Endothelial cell of umbilical vein (primary cell): Measurements from ENCODE around the gene DENND2A. TPM values are rescaled to one million over a fixed set of nuclear protein-coding genes. Genes with fewer than 3 reads are reported as not detected.

Experiments
- BruUV-seq: library from RNA; stranded (reverse); fragments of 400-500 nt; replicated peaks from 2 replicates; lab custom pipeline; 2021; lab: Mats Ljungman, UMichigan
- CTCF ChIA-PET: fragments of 300-600, 350-600 bp; sonication (Branson Sonifier 250); formaldehyde crosslinking; loops from one replicate; lab custom pipeline; 2021; ENCODE audit warnings: antibody characterized with exemption, inconsistent platforms; lab: Charles Lee
- POLR2A ChIA-PET: fragments of 300-600, 350-600 bp; sonication (Branson Sonifier 250); formaldehyde crosslinking; loops from one replicate; lab custom pipeline; 2021; ENCODE audit warnings: antibody characterized with exemption, inconsistent platforms; lab: Charles Lee
- DNase-seq: peaks from one replicate; pipeline ENCODE4 v3.0.0-alpha.2; 2011; ENCODE audit warnings: low read depth, low spot score
- FAIRE-seq: peaks from 2 replicates; lab custom pipeline; 2011; peaks lifted over from hg19 to GRCh38; lab: Jason Lieb, UNC
- H2AFZ ChIP-seq: 2 replicates; pipeline ENCODE4 v1.6.0; 2012; ENCODE audit warnings: low read depth, low read length, control low read depth, inconsistent platforms
- H3K27ac ChIP-seq: 2 replicates; pipeline ENCODE4 v1.5.1; 2011; ENCODE audit warnings: low read depth, mild to moderate bottlenecking, control low read depth, low read length, moderate library complexity; ENCODE audit not compliant: insufficient read depth
- H3K27me3 ChIP-seq, 2 experiments: 2 replicates each; pipeline versions ENCODE4 v1.6.0 to v1.6.1; 2011; ENCODE audit warnings: low read length in 2 of 2, mixed read lengths in 1 of 2; ENCODE audit not compliant: control insufficient read depth in 2 of 2, insufficient read depth in 2 of 2
- H3K36me3 ChIP-seq, 2 experiments: 2 replicates in 1 of 2; 3 replicates in 1 of 2; pipeline ENCODE4 v1.5.1; 2011; ENCODE audit warnings: low read length in 2 of 2, mild to moderate bottlenecking in 1 of 2, moderate library complexity in 1 of 2; ENCODE audit not compliant: control insufficient read depth in 2 of 2, insufficient read depth in 2 of 2; ENCODE audit errors: extremely low read depth in 1 of 2
- H3K4me1 ChIP-seq: 3 replicates; pipeline ENCODE4 v1.5.1; 2011; ENCODE audit warnings: mild to moderate bottlenecking, low read length; ENCODE audit not compliant: control insufficient read depth, insufficient read depth; ENCODE audit errors: extremely low read depth
- H3K4me2 ChIP-seq: 2 replicates; pipeline ENCODE4 v1.6.1; 2011; ENCODE audit warnings: low read length, control low read depth, mixed read lengths; ENCODE audit not compliant: insufficient read depth
- H3K4me3 ChIP-seq, 3 experiments: fragments of 200-600 bp in 1 of 3; sonication (generic), shearing (Covaris generic) in 1 of 3; replicated peaks in 1 of 3; 2 replicates each; pipeline ENCODE4 v1.5.1; 2011 to 2016; ENCODE audit warnings: control low read depth in 3 of 3, low read length in 3 of 3, mild to moderate bottlenecking in 2 of 3, inconsistent platforms in 1 of 3, low read depth in 1 of 3, moderate library complexity in 1 of 3; ENCODE audit not compliant: insufficient read depth in 1 of 3
- H3K79me2 ChIP-seq: 2 replicates; pipeline ENCODE4 v1.6.0; 2012; ENCODE audit warnings: low read length, inconsistent platforms; ENCODE audit not compliant: control insufficient read depth, insufficient read depth
- H3K9ac ChIP-seq: replicated peaks from 2 replicates; pipeline ENCODE3; 2011; ENCODE audit warnings: low read length, control low read depth; ENCODE audit not compliant: insufficient read depth; ENCODE audit errors: extremely low read depth
- H3K9me1 ChIP-seq: replicated peaks from 3 replicates; pipeline ENCODE4 v1.6.0; 2011; ENCODE audit warnings: mild to moderate bottlenecking, low read length; ENCODE audit not compliant: control insufficient read depth, insufficient read depth; ENCODE audit errors: extremely low read depth
- H3K9me3 ChIP-seq: replicated peaks from 2 replicates; pipeline ENCODE4 v1.5.1; 2012; ENCODE audit warnings: low read length, inconsistent platforms; ENCODE audit not compliant: control insufficient read depth, insufficient read depth
- H4K20me1 ChIP-seq: replicated peaks from 2 replicates; pipeline ENCODE3; 2011; ENCODE audit warnings: mild to moderate bottlenecking, low read length; ENCODE audit not compliant: control insufficient read depth, insufficient read depth; ENCODE audit errors: extremely low read depth
- EZH2 ChIP-seq: IDR thresholded peaks from 2 replicates; pipeline ENCODE4 v1.6.1; 2012; ENCODE audit warnings: borderline replicate concordance, low read depth, mild to moderate bottlenecking, moderate library complexity, low read length, inconsistent platforms; ENCODE audit not compliant: severe bottlenecking
- FOS ChIP-seq: IDR thresholded peaks from 2 replicates; pipeline ENCODE4 v1.6.1; 2011; ENCODE audit warnings: mild to moderate bottlenecking, low read length, moderate library complexity, borderline replicate concordance; ENCODE audit not compliant: insufficient read depth
- GATA2 ChIP-seq: IDR thresholded peaks from 2 replicates; pipeline ENCODE4 v1.7.0; 2011; ENCODE audit warnings: low read depth, mild to moderate bottlenecking, moderate library complexity, mixed read lengths, low read length; ENCODE audit not compliant: insufficient read length, insufficient read depth
- JUN ChIP-seq: IDR thresholded peaks from 2 replicates; pipeline ENCODE4 v1.6.1; 2011; ENCODE audit warnings: borderline replicate concordance, low read depth; ENCODE audit not compliant: insufficient read length, insufficient read depth
- MYC ChIP-seq: IDR thresholded peaks from one replicate; pipeline ENCODE4 v1.6.1; 2011; ENCODE audit warnings: mild to moderate bottlenecking, low read depth, low read length
- POLR2A ChIP-seq: IDR thresholded peaks from 2 replicates; pipeline ENCODE4 v1.6.1; 2012; ENCODE audit warnings: low read depth, mild to moderate bottlenecking, control low read depth, low read length
- POLR2AphosphoS5 ChIP-seq: IDR thresholded peaks from 2 replicates; pipeline ENCODE4 v1.6.1; 2012; ENCODE audit warnings: low read depth, mild to moderate bottlenecking, control low read depth, low read length, moderate library complexity; ENCODE audit not compliant: insufficient read depth
- dilution Hi-C: fragments of 300-500 bp; cut with MboI; formaldehyde crosslinking; loops from one replicate; pipeline ENCODE4 v1.15.0; 2019; ENCODE audit warnings: low sequenced_read_pairs; ENCODE audit not compliant: extremely low pct_ligation_motif_present
- intact Hi-C: fragments of 100-400 bp; cut with micrococcal nuclease; formaldehyde crosslinking; loops from one replicate; pipeline ENCODE4 v1.10.0; 2022
- polyA plus RNA-seq, 4 experiments: library from polyadenylated mRNA; depleted of rRNA in 3 of 4; stranded (reverse) in 3 of 4; unstranded in 1 of 4; fragments of >200 nt; gene quantifications; 2 replicates each; pipeline versions ENCODE4 v1.2.1 to v1.2.3, GENCODE V29; 2011 to 2012; ENCODE audit warnings: missing spikeins in 1 of 4
- total RNA-seq: library from RNA; stranded (reverse); gene quantifications from 2 replicates; pipeline ENCODE4 v1.2.3, GENCODE V29; 2021
- TF ChIP-seq, protein P1 (sequence below), 2 donors: IDR thresholded peaks; 1 replicate in 1 of 2; 2 replicates in 1 of 2; pipeline ENCODE4 v1.5.1; 2011; ENCODE audit warnings: low read length in 2 of 2, mild to moderate bottlenecking in 2 of 2, moderate library complexity in 2 of 2, control low read depth in 1 of 2, inconsistent platforms in 1 of 2, low read depth in 1 of 2; ENCODE audit not compliant: insufficient read depth in 1 of 2; ENCODE audit errors: extremely low read depth in 1 of 2
- TF ChIP-seq, protein P2 (sequence below): IDR thresholded peaks from 2 replicates; pipeline ENCODE4 v1.6.1; 2011; ENCODE audit not compliant: insufficient read depth, insufficient read length

The DENND2A gene
- total and polyA plus RNA-seq, 2 donors (not counting 3 experiments of a cell fraction or from before 2014, with no cell fraction given), result 0.33 TPM; not detected in 1

DNA sequence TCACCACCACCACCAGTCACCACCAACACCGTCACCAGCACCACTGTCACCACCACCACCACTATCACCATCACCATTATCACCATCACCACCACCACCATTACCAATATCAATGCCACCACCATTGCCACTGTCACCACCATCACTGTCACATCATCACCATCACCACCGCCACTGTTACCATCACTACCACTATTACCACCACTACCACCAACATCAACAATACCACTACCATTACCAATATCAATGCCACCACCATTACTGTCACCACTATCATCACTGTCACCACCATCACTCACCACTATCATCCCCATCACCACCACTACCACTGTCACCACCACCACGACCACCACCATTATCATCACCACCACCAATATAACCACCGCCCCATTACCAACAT lies 14.0 kb upstream of the DENND2A start:
- H3K4me2 ChIP-seq, result no peak overlapping the region
- intact Hi-C loops (loop anchor here (5.0 to 10.0 kb wide), 2 partner anchors 310 to 358 kb away; partner anchors contain the start of gene MRPS33), dilution Hi-C loops (no loop called here)
- H4K20me1 ChIP-seq, result no peaks in the 10 kb centered on the region
- no peaks in the 10 kb centered on the region for H3K36me3 ChIP-seq
- BruUV-seq, result no TSS peak
- H3K4me3 ChIP-seq, result no peak overlapping the region
- H3K27ac ChIP-seq, result no peak overlapping the region
- CTCF ChIA-PET, result interaction anchor here (6.8 kb wide), 1 partner anchor 139 kb away, joined by 202 read pairs; no protein-coding TSS in a partner anchor
- POLR2A ChIA-PET, result no interaction called here
- TF ChIP-seq, protein P1, sequence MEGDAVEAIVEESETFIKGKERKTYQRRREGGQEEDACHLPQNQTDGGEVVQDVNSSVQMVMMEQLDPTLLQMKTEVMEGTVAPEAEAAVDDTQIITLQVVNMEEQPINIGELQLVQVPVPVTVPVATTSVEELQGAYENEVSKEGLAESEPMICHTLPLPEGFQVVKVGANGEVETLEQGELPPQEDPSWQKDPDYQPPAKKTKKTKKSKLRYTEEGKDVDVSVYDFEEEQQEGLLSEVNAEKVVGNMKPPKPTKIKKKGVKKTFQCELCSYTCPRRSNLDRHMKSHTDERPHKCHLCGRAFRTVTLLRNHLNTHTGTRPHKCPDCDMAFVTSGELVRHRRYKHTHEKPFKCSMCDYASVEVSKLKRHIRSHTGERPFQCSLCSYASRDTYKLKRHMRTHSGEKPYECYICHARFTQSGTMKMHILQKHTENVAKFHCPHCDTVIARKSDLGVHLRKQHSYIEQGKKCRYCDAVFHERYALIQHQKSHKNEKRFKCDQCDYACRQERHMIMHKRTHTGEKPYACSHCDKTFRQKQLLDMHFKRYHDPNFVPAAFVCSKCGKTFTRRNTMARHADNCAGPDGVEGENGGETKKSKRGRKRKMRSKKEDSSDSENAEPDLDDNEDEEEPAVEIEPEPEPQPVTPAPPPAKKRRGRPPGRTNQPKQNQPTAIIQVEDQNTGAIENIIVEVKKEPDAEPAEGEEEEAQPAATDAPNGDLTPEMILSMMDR (IDR thresholded peaks at IDR 0.05; ENCODE audit: extremely low read depth in 1 of 2, insufficient read depth in 1 of 2, low read depth in 1 of 2, low read length in 2 of 2), result no peak
- TF ChIP-seq JUN (no peak), GATA2 (no peak), MYC (no peak), EZH2 (no peak), FOS (no peak), POLR2AphosphoS5 (no peak), POLR2A (no peak)
- TF ChIP-seq, protein P2, sequence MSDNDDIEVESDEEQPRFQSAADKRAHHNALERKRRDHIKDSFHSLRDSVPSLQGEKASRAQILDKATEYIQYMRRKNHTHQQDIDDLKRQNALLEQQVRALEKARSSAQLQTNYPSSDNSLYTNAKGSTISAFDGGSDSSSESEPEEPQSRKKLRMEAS, result no peak
- no peak overlapping the region for H2AFZ ChIP-seq
- H3K9me3 ChIP-seq, result no peaks in the 10 kb centered on the region
- no peaks in the 10 kb centered on the region for H3K9me1 ChIP-seq
- no peak for FAIRE-seq
- no peak for DNase-seq
- peaks cover 5% of the 10 kb centered on the region for H3K4me1 ChIP-seq
- H3K27me3 ChIP-seq, result no peaks in the 10 kb centered on the region
- no peaks in the 10 kb centered on the region for H3K79me2 ChIP-seq
- no peak overlapping the region for H3K9ac ChIP-seq
